Fibroblast of lung (primary cell): Measurements from ENCODE around the gene TSSK3.

Experiments used
- CTCF ChIP-seq, 2 donors: IDR thresholded peaks in 1 of 2; conservative IDR thresholded peaks in 1 of 2; 1 replicate in 1 of 2; 2 replicates in 1 of 2; pipeline ENCODE4 v1.5.1; 2011 to 2012; ENCODE audit warnings: low read length in 2 of 2, control low read depth in 1 of 2, inconsistent platforms in 1 of 2, low read depth in 1 of 2, mild to moderate bottlenecking in 1 of 2
- EZH2 ChIP-seq: IDR thresholded peaks from 2 replicates; pipeline ENCODE4 v1.5.1; 2012; ENCODE audit warnings: low read length, control low read depth, mild to moderate bottlenecking; ENCODE audit errors: missing control alignments

- TF ChIP-seq CTCF (conservative IDR thresholded peaks at IDR 0.05 in 1 of 2, IDR thresholded peaks at IDR 0.05 in 1 of 2; ENCODE audit: low read depth in 1 of 2, low read length in 2 of 2) (no peak), EZH2 (no peak)
Measured at GRCh38 chr1:32377541-32378220, 15.3 kb downstream of the TSSK3 start.
